AG04450 (cell line): Measurements from ENCODE around the gene LATS2. TPM values are rescaled to one million over a fixed set of nuclear protein-coding genes. Genes with fewer than 3 reads are reported as not detected.
A peak's percentile ranks its signal among the peaks of the same experiment; 100 is the strongest.

Source experiments
- CTCF ChIA-PET: fragments of 300-600, 350-600 bp; formaldehyde crosslinking; extraction: SDS; loops from one replicate; lab custom pipeline; 2022; ENCODE audit warnings: antibody characterized with exemption, inconsistent platforms; lab: Charles Lee
- POLR2A ChIA-PET: fragments of 350-600 bp; formaldehyde crosslinking; extraction: SDS; loops from one replicate; lab custom pipeline; 2021; ENCODE audit warnings: antibody characterized with exemption, inconsistent platforms; lab: Yijun Ruan, JAX
- DNase-seq: peaks from one replicate; pipeline ENCODE4 v3.0.0-alpha.2; 2011; ENCODE audit warnings: low read depth, low spot score
- H3K27ac ChIP-seq: one replicate; pipeline ENCODE4 v1.5.1; 2012; ENCODE audit warnings: low read depth, low read length, control low read depth
- H3K27me3 ChIP-seq: one replicate; pipeline ENCODE4 v1.6.0; 2012; ENCODE audit warnings: low read length; ENCODE audit not compliant: control insufficient read depth, insufficient read depth
- H3K4me3 ChIP-seq: 2 replicates; pipeline ENCODE4 v1.5.1; 2011; ENCODE audit warnings: mild to moderate bottlenecking, low read depth, low read length, control low read depth
- H3K9me3 ChIP-seq: 2 replicates; pipeline ENCODE4 v1.5.1; 2012; ENCODE audit warnings: low read length; ENCODE audit not compliant: control insufficient read depth, insufficient read depth
- polyA plus RNA-seq: library from polyadenylated mRNA; depleted of rRNA; stranded (reverse); fragments of >200 nt; gene quantifications from 2 replicates; pipeline ENCODE4 v1.2.3, GENCODE V29; 2011
- TF ChIP-seq, protein P1 (sequence below): IDR thresholded peaks from 2 replicates; pipeline ENCODE4 v1.5.1; 2011; ENCODE audit warnings: low read depth, low read length, control low read depth, inconsistent platforms

The LATS2 gene
- polyA plus RNA-seq, 1 experiment: 19.3 TPM

DNA sequence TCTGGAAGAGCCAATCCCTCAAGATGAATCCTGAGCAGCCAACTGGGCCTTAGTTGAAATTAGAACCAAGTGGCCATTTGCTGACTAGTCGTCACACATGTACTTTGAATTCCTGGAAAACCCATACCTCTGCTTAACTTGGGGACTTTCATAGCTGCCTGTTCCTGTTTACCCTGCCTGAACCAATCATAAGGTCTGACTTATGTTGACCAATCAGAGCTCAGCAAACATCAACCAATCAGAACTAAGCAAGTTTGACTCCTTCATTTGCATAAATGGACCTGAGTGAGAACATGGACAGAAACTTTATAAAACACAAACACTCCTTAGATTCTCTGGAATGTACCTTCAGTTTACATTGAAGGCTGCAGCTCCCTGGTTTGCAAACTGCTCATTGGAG, 50.8 kb downstream of the LATS2 start:
- H3K27ac ChIP-seq: no peak overlapping the region
- POLR2A ChIA-PET: interaction anchor here (1.1 kb wide), 1 partner anchor 20 kb away, joined by 3 read pairs; no protein-coding TSS in a partner anchor
- DNase-seq: no peak
- no peak overlapping the region for H3K4me3 ChIP-seq
- no peaks in the 10 kb centered on the region for H3K27me3 ChIP-seq
- H3K9me3 ChIP-seq: no peaks in the 10 kb centered on the region
- TF ChIP-seq, protein P1, sequence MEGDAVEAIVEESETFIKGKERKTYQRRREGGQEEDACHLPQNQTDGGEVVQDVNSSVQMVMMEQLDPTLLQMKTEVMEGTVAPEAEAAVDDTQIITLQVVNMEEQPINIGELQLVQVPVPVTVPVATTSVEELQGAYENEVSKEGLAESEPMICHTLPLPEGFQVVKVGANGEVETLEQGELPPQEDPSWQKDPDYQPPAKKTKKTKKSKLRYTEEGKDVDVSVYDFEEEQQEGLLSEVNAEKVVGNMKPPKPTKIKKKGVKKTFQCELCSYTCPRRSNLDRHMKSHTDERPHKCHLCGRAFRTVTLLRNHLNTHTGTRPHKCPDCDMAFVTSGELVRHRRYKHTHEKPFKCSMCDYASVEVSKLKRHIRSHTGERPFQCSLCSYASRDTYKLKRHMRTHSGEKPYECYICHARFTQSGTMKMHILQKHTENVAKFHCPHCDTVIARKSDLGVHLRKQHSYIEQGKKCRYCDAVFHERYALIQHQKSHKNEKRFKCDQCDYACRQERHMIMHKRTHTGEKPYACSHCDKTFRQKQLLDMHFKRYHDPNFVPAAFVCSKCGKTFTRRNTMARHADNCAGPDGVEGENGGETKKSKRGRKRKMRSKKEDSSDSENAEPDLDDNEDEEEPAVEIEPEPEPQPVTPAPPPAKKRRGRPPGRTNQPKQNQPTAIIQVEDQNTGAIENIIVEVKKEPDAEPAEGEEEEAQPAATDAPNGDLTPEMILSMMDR: no peak
- CTCF ChIA-PET: interaction anchor here (1.1 kb wide), 1 partner anchor 68 kb away, joined by 3 read pairs; no protein-coding TSS in a partner anchor

DNA sequence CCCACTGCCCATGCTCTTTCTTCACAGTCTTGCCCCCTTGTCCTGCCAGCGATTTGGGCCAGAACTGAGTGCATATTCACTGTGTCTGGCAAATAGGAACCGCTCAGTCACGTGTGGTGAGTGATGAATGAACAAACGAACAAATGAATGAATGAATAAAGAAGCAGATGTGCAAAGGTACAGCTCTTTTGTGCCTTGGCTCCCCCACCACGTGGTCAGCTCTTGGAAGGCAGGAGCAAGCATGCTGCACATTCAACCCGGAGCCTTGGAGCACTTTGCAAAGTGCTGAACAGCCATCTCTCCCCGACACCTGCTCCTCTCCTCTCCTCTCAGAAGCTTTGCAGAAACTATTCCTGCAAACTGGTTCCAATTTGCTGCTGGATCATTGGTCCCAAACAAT, 52.4 kb downstream of the LATS2 start:
- no peaks in the 10 kb centered on the region for H3K9me3 ChIP-seq
- H3K27ac ChIP-seq: no peak overlapping the region
- CTCF ChIA-PET: no interaction called here
- H3K4me3 ChIP-seq: no peak overlapping the region
- H3K27me3 ChIP-seq: no peaks in the 10 kb centered on the region
- DNase-seq: no peak
- TF ChIP-seq, protein P1: no peak
- POLR2A ChIA-PET: interaction anchor here (0.7 kb wide), 1 partner anchor 9 kb away, joined by 3 read pairs; no protein-coding TSS in a partner anchor

DNA sequence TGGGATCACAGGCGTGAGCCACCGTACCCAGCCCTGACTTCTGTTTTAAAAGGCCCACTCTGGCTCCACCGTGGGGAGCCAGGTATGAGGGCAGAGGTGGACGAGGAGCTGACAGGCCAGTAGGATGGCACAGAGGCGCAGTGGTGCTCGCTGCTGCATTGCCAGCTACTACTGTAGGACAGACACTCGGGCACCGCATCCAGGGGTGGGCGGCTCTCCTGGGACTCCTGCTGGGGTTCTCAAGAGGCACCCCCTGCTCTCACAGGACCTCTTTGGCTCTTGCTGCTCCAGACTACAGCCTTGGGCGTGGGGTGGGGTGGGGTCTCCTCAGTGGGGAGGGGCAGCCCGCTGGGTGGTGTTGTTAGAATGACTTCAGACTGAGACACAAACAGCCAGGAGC, 53.4 kb downstream of the LATS2 start:
- no peak for DNase-seq
- CTCF ChIA-PET: no interaction called here
- H3K27me3 ChIP-seq: no peaks in the 10 kb centered on the region
- no peak overlapping the region for H3K27ac ChIP-seq
- no peaks in the 10 kb centered on the region for H3K9me3 ChIP-seq
- H3K4me3 ChIP-seq: no peak overlapping the region
- TF ChIP-seq, protein P1: no peak
- POLR2A ChIA-PET: no interaction called here

DNA sequence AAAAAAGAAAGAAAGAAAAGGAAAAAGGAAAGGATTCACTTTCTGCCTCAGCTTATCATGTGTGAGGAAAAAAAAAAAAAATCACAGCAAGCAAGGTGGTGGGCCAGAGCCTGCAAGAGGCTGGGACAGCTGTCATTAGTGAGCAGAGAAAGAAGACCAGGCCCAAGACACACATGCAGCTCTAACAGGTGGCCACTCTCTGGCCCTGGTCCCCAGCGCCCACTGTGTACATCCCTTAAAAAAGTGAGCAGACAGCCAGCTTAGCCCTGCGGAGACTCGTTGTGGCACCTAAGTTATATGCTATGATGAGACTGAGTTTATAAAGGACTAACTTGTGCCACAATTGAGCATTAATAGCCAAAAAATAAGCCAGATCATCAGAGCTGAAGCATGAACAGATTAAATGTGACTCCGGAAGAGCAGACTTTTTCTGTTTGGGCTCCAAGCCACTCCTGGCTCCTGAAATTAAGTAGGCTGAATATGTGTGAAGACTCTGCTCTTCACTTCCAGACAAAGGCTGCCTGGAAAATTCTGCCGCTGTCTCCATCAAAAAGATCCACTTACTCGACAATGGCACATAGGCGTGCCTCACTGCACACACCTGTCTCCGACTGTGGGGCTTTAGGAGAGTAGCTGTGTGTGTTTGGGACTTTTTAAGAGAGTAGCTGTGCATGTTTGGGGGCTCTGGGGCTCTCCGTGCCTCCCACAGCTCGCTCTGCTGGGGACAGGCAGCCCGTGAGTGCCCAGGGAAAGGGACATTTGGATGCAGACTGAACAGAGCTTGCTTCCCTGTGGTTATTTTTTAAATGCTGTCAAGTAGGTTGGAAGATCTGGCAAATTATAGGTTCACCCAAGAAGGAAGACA, 55.0 kb downstream of the LATS2 start:
- ChIA-PET POLR2A (no interaction called here), CTCF (no interaction called here)
- Histone ChIP-seq H3K4me3 (no peak overlapping the region), H3K9me3 (peaks cover 7% of the 10 kb centered on the region), H3K27me3 (no peaks in the 10 kb centered on the region), H3K27ac (peak overlapping the region; percentile 21)
- TF ChIP-seq, protein P1: no peak
- no peak for DNase-seq

DNA sequence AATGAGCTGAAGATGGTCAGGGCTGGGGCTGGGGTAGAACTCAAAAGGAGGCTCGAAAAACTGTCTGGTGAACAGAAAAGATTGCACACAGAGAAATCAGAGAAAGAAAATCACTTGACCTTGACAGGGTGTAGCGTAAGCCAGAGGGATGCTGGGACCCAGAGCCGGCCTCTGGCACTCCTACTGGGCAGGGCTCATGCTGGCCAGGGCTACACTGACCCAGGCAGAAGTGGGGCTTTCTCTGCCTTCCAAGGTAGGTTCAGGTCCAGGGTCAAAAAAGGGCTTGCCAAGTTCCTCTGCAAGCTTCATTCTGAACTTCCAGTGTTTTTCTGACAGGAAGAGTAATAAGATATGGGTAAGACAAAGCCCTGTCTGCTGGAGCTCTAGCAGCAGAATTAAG, 56.2 kb downstream of the LATS2 start:
- ChIA-PET CTCF (no interaction called here), POLR2A (no interaction called here)
- Histone ChIP-seq H3K27ac (no peak overlapping the region), H3K4me3 (no peak overlapping the region), H3K27me3 (no peaks in the 10 kb centered on the region), H3K9me3 (peaks cover 9% of the 10 kb centered on the region)
- TF ChIP-seq, protein P1: no peak
- no peak for DNase-seq
